ENCODE measurements around the gene KCNK1. TPM values are rescaled to one million over a fixed set of nuclear protein-coding genes. Genes with fewer than 3 reads are reported as not detected.

KCNK1 gene
- total and polyA plus RNA-seq, 2 of the 13 experiments (the other 11 are each of a cell fraction or from before 2014, with no cell fraction given): not detected

DNA sequence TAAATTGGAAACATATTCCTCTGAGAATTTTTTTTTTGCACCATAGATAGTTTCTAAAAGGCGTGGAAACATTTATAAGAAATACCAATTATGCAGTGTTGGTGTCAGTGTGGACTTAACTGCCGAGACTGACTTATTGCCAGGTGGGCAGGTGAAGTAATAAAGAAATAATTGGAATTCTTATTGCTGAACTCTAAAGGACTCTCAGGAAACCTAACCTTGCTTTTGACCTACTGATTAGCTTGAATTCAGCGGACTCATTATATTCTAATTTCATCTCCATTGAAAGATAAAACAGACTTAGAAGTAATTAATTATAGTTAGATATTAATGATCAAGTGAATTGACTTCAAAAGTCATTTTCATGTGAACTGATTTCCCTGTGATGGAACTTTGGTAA lies 26.3 kb downstream of the KCNK1 start:
- Histone ChIP-seq H3K9ac (ENCODE audit: insufficient read depth, low read depth, low read length) (no peak overlapping the region), H3K79me2 (ENCODE audit: insufficient read depth, low read length) (no peaks in the 10 kb centered on the region), H3K4me1 (ENCODE audit: insufficient read depth, low read length) (no peaks in the 10 kb centered on the region), H3K36me3 (replicated peaks in 1 of 2; ENCODE audit: control insufficient read depth in 1 of 2, insufficient read depth in 2 of 2, low read length in 2 of 2) (no peaks in the 10 kb centered on the region), H2AFZ (ENCODE audit: low read length) (no peak overlapping the region), H4K20me1 (ENCODE audit: insufficient read depth, low read length) (no peaks in the 10 kb centered on the region), H3K27me3 (ENCODE audit: control insufficient read depth in 1 of 2, insufficient read depth in 2 of 2, low read length in 2 of 2) (peaks cover 0 to 1% of the 10 kb centered on the region in 2 experiments; a peak in 1 of 5 replicates), H3K27ac (ENCODE audit: extremely low read length, insufficient read depth, low read length) (no peak overlapping the region), H3K4me2 (ENCODE audit: low read depth, low read length) (no peak overlapping the region), H3K9me3 (ENCODE audit: low read length) (no peaks in the 10 kb centered on the region), H3K4me3 (replicated peaks in 1 of 3; ENCODE audit: insufficient read depth in 1 of 3, low read depth in 2 of 3, low read length in 3 of 3) (no peak overlapping the region)
- 3% methylated on average over 3 of the region's 3 CpGs for WGBS (ENCODE audit: low lambda C conversion rate)
- ChIA-PET POLR2A (no interaction called here), CTCF (ENCODE audit: low intra/inter-chr PET ratio, low total read pairs) (no interaction called here)
- FAIRE-seq (no peak), DNase-seq (ENCODE audit: low spot score) (no peak), ATAC-seq (no peak)
- in situ Hi-C loops (cut with HindIII; ENCODE audit: extremely low pct_ligation_motif_present, low pct_unique_long_range_greater_than_20kb) (no loop called here), intact Hi-C loops (cut with micrococcal nuclease; ENCODE audit: unreplicated experiment) (no loop called here)
- no TSS peak for BruUV-seq (replicated peaks)
- TF ChIP-seq MBD4 (IDR thresholded peaks at IDR 0.05; ENCODE audit: borderline replicate concordance, low read length) (no peak), NFYC (CRISPR knock-in tag; IDR thresholded peaks at IDR 0.05) (no peak), CENPX (CRISPR knock-in tag; IDR thresholded peaks at IDR 0.05) (no peak), NFYB (CRISPR knock-in tag; IDR thresholded peaks at IDR 0.05) (no peak), RFXAP (CRISPR knock-in tag; IDR thresholded peaks at IDR 0.05; ENCODE audit: borderline replicate concordance) (no peak), CBX5 (CRISPR knock-in tag; IDR thresholded peaks at IDR 0.05; ENCODE audit: borderline replicate concordance) (no peak), PRDM15 (CRISPR knock-in tag; IDR thresholded peaks at IDR 0.05) (no peak), ZNF484 (CRISPR knock-in tag; IDR thresholded peaks at IDR 0.05; ENCODE audit: borderline replicate concordance, low read depth) (no peak), ZNF749 (CRISPR knock-in tag; IDR thresholded peaks at IDR 0.05; ENCODE audit: borderline replicate concordance) (no peak), SPEN (CRISPR knock-in tag; IDR thresholded peaks at IDR 0.05; ENCODE audit: low read depth) (no peak), ZNF766 (CRISPR knock-in tag; IDR thresholded peaks at IDR 0.05; ENCODE audit: borderline replicate concordance) (no peak)
- TF ChIP-seq, protein P1, sequence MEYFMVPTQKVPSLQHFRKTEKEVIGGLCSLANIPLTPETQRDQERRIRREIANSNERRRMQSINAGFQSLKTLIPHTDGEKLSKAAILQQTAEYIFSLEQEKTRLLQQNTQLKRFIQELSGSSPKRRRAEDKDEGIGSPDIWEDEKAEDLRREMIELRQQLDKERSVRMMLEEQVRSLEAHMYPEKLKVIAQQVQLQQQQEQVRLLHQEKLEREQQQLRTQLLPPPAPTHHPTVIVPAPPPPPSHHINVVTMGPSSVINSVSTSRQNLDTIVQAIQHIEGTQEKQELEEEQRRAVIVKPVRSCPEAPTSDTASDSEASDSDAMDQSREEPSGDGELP (IDR thresholded peaks at IDR 0.05; ENCODE audit: borderline replicate concordance, low read depth): no peak
- TF ChIP-seq, protein P2, sequence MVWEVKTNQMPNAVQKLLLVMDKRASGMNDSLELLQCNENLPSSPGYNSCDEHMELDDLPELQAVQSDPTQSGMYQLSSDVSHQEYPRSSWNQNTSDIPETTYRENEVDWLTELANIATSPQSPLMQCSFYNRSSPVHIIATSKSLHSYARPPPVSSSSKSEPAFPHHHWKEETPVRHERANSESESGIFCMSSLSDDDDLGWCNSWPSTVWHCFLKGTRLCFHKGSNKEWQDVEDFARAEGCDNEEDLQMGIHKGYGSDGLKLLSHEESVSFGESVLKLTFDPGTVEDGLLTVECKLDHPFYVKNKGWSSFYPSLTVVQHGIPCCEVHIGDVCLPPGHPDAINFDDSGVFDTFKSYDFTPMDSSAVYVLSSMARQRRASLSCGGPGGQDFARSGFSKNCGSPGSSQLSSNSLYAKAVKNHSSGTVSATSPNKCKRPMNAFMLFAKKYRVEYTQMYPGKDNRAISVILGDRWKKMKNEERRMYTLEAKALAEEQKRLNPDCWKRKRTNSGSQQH (CRISPR knock-in tag; IDR thresholded peaks at IDR 0.05; ENCODE audit: low read depth): no peak
- TF ChIP-seq, protein P3, sequence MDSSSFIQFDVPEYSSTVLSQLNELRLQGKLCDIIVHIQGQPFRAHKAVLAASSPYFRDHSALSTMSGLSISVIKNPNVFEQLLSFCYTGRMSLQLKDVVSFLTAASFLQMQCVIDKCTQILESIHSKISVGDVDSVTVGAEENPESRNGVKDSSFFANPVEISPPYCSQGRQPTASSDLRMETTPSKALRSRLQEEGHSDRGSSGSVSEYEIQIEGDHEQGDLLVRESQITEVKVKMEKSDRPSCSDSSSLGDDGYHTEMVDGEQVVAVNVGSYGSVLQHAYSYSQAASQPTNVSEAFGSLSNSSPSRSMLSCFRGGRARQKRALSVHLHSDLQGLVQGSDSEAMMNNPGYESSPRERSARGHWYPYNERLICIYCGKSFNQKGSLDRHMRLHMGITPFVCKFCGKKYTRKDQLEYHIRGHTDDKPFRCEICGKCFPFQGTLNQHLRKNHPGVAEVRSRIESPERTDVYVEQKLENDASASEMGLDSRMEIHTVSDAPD (CRISPR knock-in tag; IDR thresholded peaks at IDR 0.05): no peak
- TF ChIP-seq, protein P4, sequence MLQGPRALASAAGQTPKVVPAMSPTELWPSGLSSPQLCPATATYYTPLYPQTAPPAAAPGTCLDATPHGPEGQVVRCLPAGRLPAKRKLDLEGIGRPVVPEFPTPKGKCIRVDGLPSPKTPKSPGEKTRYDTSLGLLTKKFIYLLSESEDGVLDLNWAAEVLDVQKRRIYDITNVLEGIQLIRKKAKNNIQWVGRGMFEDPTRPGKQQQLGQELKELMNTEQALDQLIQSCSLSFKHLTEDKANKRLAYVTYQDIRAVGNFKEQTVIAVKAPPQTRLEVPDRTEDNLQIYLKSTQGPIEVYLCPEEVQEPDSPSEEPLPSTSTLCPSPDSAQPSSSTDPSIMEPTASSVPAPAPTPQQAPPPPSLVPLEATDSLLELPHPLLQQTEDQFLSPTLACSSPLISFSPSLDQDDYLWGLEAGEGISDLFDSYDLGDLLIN (CRISPR knock-in tag; IDR thresholded peaks at IDR 0.05; ENCODE audit: borderline replicate concordance): no peak
